Measurements from ENCODE around the gene PCBP1.
"Not testable (repeated sequence)": the region's sequence is repeated elsewhere in the genome, so short reads cannot be mapped to it uniquely, and the experiment has no call there.

The PCBP1 gene

GRCh38 chr2:70101174-70101573 is 13.9 kb downstream of the PCBP1 start:
- DNase-seq: no peak

GRCh38 chr2:70101686-70102085 is 14.4 kb downstream of the PCBP1 start:
- not testable (repeated sequence) for DNase-seq

- DNase-seq: not testable (repeated sequence)
Observed at GRCh38 chr2:70102323-70102905, 15.1 kb downstream of the PCBP1 start.

GRCh38 chr2:70103531-70104061 is 16.3 kb downstream of the PCBP1 start:
- no peak for DNase-seq

- no peak for DNase-seq
Observed at GRCh38 chr2:70104231-70105111, 17.2 kb downstream of the PCBP1 start.

- not testable (repeated sequence) for DNase-seq
Observed at GRCh38 chr2:70106138-70106537, 18.9 kb downstream of the PCBP1 start.

- not testable (repeated sequence) for DNase-seq
Observed at GRCh38 chr2:70110397-70110796, 23.1 kb downstream of the PCBP1 start.

GRCh38 chr2:70111752-70112591 is 24.7 kb downstream of the PCBP1 start:
- DNase-seq: peak; percentile 34

- DNase-seq: no peak
Observed at GRCh38 chr2:70113359-70114070, 26.2 kb downstream of the PCBP1 start.

- DNase-seq: peak; percentile 13
Observed at GRCh38 chr2:70115646-70116442, 28.6 kb downstream of the PCBP1 start.

- DNase-seq: no peak
Observed at GRCh38 chr2:70116936-70117552, 29.8 kb downstream of the PCBP1 start.

- peak; percentile 15 for DNase-seq
Observed at GRCh38 chr2:70118798-70119454, 31.6 kb downstream of the PCBP1 start.

- no peak for DNase-seq
Observed at GRCh38 chr2:70121627-70122372, 34.5 kb downstream of the PCBP1 start.

- no peak for DNase-seq
Observed at GRCh38 chr2:70122470-70122869, 35.2 kb downstream of the PCBP1 start.

GRCh38 chr2:70123051-70123828 is 36.0 kb downstream of the PCBP1 start:
- DNase-seq: peak; percentile 19

- no peak for DNase-seq
Observed at GRCh38 chr2:70123829-70124116, 36.5 kb downstream of the PCBP1 start.

- DNase-seq: no peak
Observed at GRCh38 chr2:70124983-70125480, 37.8 kb downstream of the PCBP1 start.

- DNase-seq: no peak
Observed at GRCh38 chr2:70125498-70125898, 38.2 kb downstream of the PCBP1 start.

GRCh38 chr2:70126413-70126812 is 39.1 kb downstream of the PCBP1 start:
- no peak for DNase-seq

All from DMS153 (cell line).